Fibroblast of peridontal ligament (primary cell): ENCODE results near the gene PBX4.

ENCODE experiments used
- DNase-seq: peaks from one replicate; pipeline ENCODE4 v3.0.0-alpha.2; 2010; ENCODE audit errors: extremely low read depth

The PBX4 gene

DNA sequence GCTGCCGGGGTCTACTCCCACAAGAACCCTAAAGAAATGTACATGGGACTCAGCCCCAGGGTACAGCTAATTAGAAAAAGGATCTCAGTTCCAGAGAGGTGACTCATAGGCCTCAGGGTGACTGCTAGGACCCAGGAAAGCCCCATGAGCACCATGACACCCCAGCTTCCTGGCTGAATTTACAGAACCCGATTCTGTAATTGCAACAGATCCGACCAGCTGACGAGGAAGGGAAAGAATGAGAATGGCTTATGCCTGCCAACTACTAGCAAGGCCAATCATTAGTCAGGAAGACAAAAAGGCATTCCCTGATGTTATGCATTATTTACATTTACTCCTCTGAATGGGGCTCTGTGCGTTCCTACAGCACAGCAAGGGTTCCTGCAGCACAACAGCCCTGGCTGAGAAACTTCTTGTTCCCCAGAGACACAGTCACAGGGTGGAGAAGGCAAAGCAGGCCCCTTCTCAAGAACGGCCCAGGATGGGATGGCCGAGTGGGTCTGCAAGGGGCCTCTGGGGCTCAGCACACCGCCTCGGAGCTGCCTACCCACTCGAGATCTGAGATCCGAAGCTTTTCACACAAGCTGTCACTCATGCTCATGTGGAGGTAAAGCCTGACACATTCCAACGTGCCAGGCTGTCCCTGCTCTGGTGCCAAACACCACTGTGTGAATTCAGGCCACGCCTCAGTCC lies 27.2 kb downstream of the PBX4 start:
- DNase-seq, result peak; percentile 97

DNA sequence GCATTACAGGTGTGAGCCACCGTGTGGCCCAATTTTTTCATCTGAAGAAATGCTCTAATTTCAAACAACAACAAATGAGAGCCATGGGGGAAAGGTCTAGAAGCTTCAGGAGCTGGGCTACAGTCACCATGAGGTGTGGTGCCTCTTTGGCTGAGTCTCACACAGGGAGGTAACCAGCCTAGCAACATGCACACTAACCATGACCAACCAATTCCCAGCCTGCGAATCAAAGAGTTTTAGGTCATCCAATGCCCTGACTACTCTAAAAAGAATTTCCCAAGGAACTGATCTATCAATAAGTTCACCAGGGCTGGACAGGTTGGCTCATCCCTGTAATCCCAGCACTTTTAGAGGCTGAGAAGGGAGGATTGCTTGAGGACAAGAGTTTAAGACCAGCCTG lies 29.9 kb downstream of the PBX4 start:
- DNase-seq, result peak; percentile 14

DNA sequence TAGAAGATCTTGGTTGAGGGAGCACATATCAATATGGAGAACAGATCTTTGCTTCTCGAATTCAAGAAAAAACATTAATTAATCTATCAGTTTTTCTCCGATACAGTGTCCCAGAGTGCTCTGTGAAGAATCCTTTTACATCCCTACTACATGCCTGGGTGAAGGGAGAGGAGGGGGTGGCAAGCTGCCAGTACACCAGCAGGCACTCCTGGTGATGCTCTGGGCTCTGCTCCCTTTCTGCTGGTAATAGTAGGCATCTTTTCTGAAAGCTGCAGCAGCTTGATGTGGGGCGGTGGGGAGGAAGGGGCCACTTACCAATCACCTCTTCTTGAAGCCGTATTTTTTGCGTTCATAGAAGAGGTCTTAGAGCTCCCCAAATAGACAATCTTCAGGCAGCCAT lies 30.7 kb downstream of the PBX4 start:
- no peak for DNase-seq

DNA sequence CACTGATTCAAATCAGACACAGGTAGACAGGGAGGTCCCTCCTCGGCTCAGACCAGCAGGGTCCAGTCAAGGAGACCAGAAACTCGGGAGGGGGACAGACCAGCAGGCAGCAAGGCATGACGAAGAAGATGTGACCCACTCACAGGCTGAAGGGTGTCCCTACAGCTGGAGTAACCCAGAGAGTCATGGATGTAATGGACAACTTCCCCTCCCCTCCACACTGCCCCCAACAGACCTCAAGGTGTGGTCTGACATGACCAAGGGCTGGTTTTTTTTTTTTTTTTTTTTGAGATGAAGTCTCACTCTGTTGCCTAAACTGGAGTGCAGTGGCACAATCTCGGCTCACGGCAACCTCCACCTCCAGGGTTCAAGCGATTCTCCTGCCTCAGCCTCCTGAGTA lies 34.1 kb downstream of the PBX4 start:
- DNase-seq, result no peak

DNA sequence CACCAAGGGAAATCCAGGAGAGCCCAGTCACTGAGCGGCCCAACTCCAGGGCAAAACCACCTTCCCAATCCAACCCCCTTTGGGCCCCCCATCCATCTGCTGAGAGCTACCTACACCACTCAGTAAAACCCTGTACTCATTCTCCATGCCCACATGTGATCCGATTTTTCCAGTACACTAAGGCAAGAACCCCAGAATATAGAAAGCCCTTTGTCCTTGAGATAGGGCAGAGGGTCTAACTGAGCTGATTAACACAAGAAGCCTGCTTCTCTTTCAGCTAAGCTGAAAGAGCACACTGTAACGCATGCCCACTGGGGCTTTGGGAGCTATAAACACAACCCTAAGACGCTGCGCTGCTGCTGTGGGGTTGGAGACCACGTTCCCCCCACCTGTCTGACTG lies 36.0 kb downstream of the PBX4 start:
- no peak for DNase-seq

DNA sequence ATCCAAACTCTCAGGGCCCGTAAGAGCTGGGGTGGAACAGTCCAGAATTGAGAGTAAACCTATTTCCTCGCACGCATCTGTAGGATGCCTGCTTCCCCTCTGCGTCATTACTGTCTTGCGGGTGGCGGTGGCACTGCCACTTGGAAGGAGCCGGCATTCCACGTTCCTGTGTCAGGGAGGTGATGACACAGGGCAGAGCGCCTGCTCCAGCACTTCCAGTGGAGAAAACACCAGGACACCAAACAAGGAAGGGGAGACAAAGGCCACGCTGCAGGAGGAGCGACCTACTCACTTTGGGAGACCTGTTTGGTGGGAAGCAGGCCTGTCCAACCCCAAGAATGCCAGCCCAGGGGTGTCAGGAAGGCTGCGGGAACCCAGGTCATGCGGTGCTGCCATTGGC lies 37.1 kb downstream of the PBX4 start:
- DNase-seq, result no peak

DNA sequence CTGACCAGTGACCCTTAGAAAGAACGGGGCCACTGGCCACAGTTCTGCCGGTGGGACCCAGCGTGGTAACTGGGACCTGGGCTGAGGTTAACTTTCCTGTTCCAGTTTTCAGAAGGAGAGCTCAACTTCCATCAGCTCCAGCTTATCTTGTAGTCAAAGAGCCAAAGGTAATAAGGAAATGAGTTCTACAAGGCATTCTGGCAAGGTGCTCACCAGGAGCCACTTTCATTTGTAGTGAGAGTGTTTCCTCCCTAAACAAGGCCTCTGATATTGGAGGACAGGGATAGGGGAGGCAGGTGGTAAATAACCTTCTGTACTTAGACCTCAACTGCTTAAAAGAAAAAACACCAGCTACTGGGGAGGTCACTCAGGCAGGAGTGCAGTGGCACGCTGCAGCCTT lies 38.1 kb downstream of the PBX4 start:
- no peak for DNase-seq

DNA sequence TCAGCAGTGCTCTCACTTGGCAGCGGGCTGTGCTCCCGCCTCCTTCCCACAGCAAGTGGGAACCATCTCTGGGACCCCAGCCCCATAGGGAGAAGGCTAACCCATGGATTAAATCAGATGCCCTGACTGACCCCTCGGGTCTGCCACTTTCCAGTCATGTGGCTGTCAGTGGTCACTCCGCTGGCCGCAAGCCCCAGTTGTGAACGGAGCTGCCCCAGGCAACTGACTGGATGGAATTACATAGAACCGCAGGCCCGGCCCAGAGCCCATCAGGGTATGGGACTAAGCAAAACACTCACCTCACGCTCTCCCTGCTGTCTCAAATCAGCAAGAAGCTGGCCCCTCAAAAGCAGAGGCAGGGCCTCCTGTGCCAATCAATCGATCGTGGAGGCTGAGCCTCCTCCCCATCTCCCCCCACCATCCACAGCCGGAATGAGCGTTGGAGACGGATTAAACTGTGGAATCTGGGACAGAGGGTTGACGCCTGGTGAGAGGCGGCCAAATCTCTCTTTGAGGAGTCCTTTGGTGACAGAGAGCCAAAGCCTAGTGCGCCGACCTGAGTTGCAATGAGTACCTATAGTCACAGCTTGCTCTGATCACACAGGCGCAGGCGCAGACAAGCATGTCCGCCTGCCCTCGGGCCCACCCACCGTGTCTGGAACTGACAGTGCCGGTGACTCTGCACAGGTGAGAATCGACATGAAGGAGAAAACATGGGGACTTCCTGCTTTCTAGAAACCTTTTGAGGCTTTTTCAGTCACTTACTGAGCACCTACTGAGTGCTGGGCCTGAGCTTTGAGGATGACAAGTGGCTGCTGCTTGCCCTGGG lies 38.7 kb downstream of the PBX4 start:
- no peak for DNase-seq

DNA sequence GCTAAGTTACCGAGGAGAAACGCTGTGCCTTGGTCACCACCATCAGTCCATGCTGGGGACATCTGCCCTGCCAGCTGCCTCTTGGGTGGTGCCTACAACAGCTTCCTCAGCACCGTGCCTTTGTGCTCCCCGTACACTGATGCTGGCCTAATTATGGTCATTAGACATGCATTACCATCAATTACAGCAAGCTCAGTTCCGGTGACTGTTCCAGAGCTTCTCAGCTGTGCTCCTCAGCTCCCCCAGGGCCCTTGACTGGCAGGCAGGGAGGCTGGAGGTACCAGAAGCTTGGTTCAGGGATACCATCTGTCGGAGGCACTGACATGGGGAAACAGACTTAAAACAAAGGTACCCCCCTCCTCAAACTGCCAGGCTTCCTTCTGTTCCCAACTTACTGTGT lies 40.2 kb downstream of the PBX4 start:
- DNase-seq, result no peak

DNA sequence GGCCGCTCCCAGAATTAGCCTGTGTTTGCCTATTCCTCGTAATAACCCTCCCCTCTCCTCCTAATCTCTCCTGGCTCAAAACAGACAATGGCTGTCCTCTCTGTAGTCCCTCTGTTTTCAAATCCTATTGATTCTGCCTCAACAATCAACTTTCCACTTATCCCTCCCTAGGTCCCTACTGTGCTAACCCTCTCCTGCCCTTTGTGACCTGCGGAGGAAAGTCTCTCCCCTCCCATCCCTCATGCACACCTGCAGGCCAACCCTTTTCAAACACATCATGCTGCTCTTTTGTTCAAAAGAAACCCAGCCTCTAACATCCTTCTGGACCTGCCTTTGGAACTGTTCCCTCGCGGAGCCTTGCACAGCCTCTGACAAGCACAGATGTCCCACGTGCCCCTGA lies 43.1 kb downstream of the PBX4 start:
- no peak for DNase-seq

DNA sequence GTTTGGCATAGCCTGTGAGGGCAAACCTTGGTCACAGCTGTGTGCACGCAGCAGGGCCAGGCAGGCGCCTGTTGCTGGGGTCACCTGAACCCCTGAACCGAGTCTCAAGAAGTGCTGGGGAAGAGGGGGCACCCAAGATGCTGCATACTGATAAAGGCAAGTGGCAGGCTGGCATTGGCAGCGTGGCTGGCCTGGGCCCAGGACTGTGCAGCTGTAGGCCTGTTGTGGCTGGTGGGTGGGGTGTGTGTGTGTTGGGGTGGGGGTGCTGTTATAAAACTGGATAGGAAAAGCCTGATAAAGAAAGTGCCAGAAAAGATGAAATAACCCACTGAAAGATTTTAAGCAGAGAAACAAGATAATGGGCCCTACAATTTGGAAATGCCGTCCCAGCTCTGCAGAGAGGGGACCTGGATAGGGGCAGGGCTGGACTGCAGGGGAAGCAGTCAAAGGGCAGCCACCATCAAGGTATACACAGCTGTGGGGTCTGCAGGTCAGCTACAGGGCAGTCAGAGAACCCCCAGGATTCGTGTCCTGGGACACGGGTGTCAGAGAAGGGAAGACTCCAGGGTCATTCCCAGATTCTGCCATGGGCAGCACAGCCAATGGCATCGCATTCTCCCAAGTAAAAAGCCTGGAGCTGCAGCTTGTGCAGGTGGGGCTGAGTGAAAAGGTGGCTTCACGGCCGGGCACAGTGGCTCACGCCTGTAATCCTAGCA lies 47.3 kb downstream of the PBX4 start:
- no peak for DNase-seq

DNA sequence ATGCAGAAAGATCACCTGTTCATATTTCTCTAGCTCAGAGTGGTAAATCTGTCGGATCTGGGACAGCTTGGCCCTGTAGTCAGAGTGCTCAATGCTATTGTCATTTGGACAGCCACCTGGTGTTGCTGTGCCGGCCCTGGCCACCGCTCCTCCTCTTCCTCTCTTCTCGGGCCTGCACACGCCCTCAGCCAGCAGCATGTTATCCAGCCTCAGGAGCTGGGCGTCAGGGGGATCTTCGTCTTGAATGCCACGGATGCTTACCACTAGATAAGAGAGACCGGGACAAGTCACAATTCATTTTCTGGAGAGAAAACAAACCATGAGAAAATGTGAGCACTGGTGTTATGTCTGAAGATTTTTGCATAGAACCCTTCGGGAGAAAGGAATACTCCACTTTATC lies 47.9 kb downstream of the PBX4 start:
- DNase-seq, result no peak

DNA sequence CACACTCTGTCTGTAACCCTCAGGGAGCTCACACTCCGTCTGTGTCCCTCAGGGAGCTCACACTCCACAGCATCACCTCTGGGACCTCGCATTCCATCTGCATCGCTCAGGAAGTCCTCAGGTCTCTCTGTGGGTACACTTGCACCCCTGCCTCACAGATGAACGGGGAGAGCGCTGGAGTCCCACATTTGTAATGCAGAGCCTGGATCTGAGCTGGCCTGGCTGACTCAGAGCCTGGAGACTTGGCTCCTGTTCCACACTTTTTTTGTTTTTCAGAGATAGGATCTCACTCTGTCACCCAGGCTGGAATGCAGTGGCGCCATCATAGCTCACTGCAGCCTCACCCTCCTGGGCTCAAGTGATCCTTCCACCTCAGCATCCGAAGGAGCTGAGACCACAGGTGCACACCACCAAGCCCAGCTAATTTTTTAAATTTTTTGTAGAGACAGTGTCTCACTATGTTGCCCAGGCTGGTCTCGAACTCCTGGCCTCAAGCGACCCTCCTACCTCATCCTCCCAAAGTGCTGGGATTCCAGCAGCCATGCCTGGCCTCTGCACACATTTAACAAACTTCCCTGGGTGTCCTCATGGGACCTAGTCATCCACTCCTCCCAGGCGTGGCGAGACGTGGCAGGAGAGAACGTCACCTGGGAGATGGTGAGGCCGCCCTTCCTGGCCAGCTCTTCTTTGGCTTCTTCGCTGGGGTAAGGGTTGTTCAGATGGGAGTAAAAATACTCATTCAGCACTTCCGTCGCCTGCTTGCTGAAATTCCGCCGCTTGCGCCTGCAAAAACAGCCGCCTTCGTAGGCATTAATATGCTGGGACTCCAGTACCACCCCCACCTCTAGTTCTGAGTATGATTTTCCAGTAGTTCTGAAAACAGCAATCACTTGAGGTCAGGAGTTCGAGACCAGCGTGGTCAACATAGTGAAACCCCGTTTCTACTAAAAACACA lies 49.4 kb downstream of the PBX4 start:
- peak; percentile 33 for DNase-seq

DNA sequence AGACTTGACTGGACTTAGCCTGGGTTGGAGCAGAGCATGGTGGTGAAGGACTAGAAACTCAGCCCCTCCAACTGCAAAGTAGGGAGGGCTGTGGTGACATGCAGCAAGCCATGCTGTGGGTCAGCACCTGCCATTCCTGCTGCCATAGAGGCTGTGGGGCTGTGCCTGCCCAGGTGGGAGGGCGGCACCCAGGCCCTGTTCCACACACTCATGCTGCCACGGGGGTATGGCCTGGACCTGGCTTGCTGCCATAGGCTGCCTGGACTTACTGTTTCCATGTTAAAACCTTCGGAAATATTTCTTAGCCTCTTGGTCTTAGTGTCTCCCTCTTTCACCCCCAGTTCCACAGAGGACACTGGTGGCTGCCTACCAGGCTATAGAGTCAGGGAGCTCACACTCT lies 51.1 kb downstream of the PBX4 start:
- DNase-seq, result no peak

DNA sequence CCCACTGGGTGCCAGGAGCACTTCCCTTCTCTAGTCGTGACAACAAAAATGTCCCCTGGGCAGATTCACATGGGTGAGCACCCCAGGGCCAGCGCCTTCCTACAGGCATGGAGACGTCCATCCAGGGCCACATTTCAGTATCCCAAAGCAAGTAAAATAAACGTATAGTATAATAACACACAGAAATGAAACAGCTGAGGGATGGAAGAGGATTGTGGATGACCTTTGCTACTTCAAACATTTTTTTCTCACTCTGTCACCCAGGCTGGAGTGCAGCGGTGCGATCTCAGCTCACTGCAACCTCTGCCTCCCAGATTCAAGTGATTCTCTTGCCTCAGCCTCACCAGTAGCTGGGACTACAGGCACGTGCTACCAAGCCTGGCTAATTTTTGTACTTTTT lies 52.2 kb downstream of the PBX4 start:
- peak; percentile 33 for DNase-seq

DNA sequence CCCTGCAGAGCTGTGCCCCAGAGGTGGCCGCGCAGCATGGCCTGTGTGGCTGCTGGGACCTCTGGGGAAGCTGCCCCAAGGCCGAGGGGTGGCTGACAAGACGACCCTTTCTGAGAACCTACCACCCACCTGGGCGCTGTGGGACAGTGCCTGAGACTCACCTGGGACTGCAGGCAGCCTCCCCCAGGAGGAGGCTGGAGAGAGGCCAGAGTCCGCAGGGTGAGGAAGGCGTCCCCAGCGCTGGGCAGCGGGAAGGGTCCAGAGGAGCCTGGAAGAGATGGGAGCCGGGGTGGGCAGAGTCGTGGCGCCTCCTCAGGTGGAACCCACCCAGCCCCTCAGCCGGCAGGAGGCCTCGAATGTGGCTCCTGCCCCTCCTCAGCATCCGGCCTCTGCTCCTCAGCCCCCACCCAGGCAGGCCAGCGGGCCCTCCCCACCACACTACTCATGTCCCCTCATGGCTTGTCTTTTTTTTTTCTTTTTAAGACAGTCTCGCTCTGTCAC lies 55.1 kb downstream of the PBX4 start:
- no peak for DNase-seq

DNA sequence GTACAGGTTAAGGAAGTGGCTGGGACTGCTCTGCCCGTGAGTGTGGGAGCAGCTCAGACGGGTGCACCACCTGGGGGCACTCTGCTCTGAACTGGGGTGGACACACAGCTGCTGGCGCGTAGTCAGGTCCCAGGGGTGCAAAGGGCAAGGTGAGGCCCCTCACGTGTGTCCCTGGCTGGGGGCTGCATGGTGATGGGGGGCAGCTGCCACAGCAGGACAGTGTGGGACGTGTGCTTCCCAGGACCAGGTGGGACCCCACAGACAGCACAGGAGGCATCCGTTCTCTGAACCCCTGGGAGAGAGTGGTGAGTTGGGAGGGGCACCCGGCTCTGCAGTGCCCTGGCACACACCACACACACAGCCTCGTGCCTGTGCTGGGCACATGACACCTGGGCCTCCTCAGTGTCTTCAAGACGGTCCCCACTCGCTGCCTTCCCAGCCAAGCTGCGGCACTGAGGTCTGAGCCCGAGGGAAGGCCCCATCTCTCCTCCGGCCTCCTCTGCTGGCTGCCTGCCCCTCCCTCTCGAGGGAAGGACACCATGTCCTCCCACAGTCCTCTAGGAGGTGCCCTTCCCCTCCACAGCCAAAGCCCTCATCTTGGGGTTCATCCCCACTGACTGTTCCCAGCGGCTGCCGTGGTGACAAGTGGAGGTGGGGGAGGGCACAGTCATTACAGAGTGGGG lies 55.7 kb downstream of the PBX4 start:
- DNase-seq, result no peak

DNA sequence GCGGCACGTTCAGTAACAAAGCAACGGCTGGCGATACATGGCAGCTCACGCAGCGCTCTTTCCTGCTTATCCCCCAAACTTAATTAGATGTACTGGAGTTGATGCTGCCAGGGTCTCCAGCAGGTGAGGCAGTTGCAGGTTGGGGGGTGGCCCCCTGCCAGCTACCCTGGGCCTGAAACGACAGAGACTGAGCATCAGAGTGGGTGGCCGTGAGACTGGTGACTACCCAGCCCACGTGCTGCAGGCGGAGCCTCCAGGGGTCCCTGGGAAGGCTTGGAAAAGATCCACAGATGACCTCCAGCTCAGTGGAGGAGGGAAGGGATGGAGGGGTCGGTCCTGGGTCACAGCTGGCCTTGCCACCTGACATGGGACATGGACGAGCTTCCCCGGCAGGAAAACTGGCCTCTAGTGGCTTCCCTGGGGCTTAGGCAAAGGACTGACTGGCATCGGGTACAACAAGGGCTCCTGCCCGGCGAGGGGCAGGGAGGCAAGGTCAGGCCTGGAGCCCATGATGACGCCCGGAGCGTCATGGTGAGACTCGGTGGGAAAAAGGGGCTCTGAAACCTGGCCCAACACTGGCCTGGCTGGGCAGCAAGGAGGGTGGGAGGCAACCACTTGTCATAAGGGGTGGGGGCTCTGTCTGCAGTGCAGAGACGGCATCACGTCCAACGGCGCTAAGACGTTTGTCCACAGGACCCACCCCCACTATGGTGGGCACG lies 56.4 kb downstream of the PBX4 start:
- no peak for DNase-seq

DNA sequence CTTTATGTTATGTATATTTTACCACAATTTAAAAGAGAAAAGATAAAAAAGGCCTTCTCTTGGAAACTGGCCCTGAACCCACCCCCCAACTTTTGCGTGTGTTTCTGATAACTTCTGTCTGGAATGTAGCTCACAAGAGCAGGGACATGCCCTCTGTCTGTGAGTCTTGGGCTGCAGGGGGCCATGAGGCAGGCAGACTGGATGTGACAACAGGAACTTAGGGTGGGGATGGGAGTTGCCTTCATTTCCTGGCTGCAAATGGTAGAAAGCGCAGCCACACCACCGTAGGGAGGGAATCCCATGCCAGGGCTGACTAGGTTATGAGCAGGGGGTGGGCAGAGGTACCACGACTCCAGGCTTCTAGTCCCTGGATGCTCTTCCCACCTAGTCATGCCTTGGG lies 58.6 kb downstream of the PBX4 start:
- DNase-seq, result no peak

DNA sequence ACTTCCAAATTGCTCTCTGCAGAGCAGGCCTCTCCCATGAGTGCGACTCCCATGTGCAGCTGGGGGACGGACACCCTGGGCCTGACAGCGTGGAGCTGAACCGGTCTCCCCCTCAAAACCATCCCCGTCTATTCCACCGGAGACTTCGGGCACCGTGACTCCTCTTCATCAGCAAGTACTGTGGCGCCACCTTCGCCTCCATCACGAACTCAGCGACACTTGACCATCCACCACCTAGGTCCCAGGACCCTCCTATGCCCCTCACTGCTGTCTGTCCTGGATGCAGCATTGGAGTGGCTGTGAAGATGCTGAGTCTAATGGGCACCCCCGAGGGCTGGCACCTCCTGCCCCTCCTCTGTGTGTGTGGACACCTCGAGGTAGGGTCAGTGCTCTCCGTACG lies 59.9 kb downstream of the PBX4 start:
- DNase-seq, result no peak
